ENCODE data around the gene SPATS2L.

GRCh38 chr2:200415455-200415854 lies 109.0 kb downstream of the SPATS2L start:
- TF ChIP-seq EZH2phosphoT487 (IDR thresholded peaks at IDR 0.05) (no peak), EZH2 (IDR thresholded peaks at IDR 0.05) (no peak)
- TF ChIP-seq, protein P1, sequence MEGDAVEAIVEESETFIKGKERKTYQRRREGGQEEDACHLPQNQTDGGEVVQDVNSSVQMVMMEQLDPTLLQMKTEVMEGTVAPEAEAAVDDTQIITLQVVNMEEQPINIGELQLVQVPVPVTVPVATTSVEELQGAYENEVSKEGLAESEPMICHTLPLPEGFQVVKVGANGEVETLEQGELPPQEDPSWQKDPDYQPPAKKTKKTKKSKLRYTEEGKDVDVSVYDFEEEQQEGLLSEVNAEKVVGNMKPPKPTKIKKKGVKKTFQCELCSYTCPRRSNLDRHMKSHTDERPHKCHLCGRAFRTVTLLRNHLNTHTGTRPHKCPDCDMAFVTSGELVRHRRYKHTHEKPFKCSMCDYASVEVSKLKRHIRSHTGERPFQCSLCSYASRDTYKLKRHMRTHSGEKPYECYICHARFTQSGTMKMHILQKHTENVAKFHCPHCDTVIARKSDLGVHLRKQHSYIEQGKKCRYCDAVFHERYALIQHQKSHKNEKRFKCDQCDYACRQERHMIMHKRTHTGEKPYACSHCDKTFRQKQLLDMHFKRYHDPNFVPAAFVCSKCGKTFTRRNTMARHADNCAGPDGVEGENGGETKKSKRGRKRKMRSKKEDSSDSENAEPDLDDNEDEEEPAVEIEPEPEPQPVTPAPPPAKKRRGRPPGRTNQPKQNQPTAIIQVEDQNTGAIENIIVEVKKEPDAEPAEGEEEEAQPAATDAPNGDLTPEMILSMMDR (IDR thresholded peaks at IDR 0.05): no peak
